Heart right ventricle (tissue), 16 donors: ENCODE measurements around the gene FCHO2. TPM values are rescaled to one million over a fixed set of nuclear protein-coding genes. Genes with fewer than 3 reads are reported as not detected.

ENCODE experiments used
- ATAC-seq, 8 donors: fragments of 200-7000 bp; cut with Tn5 transposase; one replicate each; pipeline ENCODE4 v1.9.1; 2020; ENCODE audit warnings: mild to moderate bottlenecking in 8 of 8, moderate library complexity in 8 of 8, moderate number of reproducible peaks in 1 of 8
- DNase-seq, 2 donors: peaks; one replicate each; pipeline ENCODE4 v3.0.0-alpha.2; 2020
- H3K27ac ChIP-seq, 10 donors: fragments of 200-600 bp; sonication (generic) in 2 of 10; one replicate each; pipeline versions ENCODE4 v1.5.0 to v1.8.0; 2020 to 2022; ENCODE audit warnings: mild to moderate bottlenecking in 3 of 10
- H3K27me3 ChIP-seq, 7 donors: fragments of 200-600 bp; one replicate each; pipeline ENCODE4 v1.8.0; 2021 to 2022; ENCODE audit warnings: mild to moderate bottlenecking in 2 of 7
- H3K36me3 ChIP-seq, 9 donors: fragments of 200-600 bp; sonication (generic) in 1 of 9; one replicate each; pipeline versions ENCODE4 v1.5.0 to v1.8.0; 2020 to 2022; ENCODE audit warnings: mild to moderate bottlenecking in 2 of 9
- H3K4me1 ChIP-seq, 9 donors: fragments of 200-600 bp; sonication (generic) in 1 of 9; one replicate each; pipeline versions ENCODE4 v1.5.0 to v1.8.0; 2020 to 2022; ENCODE audit warnings: mild to moderate bottlenecking in 4 of 9
- H3K4me3 ChIP-seq, 10 donors: fragments of 200-600 bp; sonication (generic) in 2 of 10; one replicate each; pipeline versions ENCODE4 v1.5.0 to v1.8.0; 2020 to 2022; ENCODE audit warnings: mild to moderate bottlenecking in 7 of 10, moderate library complexity in 2 of 10
- H3K9me3 ChIP-seq, 11 donors: fragments of 200-600 bp in 10 of 11; sonication (generic) in 2 of 11; one replicate each; pipeline versions ENCODE4 v1.5.0 to v1.8.0; 2013 to 2022; ENCODE audit warnings: mild to moderate bottlenecking in 2 of 11, control low read depth in 1 of 11, moderate library complexity in 1 of 11
- WGBS, 2 donors: extraction: QIAGEN DNeasy Blood & Tissue Kit; methylation state at CpG; one replicate each; pipeline ENCODE4 v1.1.7; 2013; ENCODE audit warnings: inconsistent platforms in 1 of 2; 5-methylcytosine and 5-hydroxymethylcytosine counted together
- intact Hi-C, 10 donors: fragments of 100-400 bp; cut with DNase I; formaldehyde crosslinking; loops; one replicate each; pipeline versions ENCODE4 v1.11.1 to v1.14.2; 2022
- polyA plus RNA-seq, 2 donors: library from polyadenylated mRNA; stranded (reverse); fragments of 200-250 nt; gene quantifications; one replicate each; pipeline ENCODE4 v1.2.3, GENCODE V29; 2013
- total RNA-seq, 10 donors: library from RNA; stranded (reverse); fragmentation: NEBNext Ultra II Directional in 3 of 10; extraction: Animal tissue kit (Norgen Biotek cat#: 25700) in 3 of 10; gene quantifications; one replicate each; pipeline versions ENCODE4 v1.2.1 to v1.2.4, GENCODE V29; 2021 to 2023
- TF ChIP-seq, protein P1 (sequence below), 9 donors: fragments of 200-600 bp; sonication (generic) in 2 of 9; IDR thresholded peaks; one replicate each; pipeline versions ENCODE4 v1.5.0 to v1.8.0; 2021 to 2022; ENCODE audit warnings: antibody characterized with exemption in 9 of 9, mild to moderate bottlenecking in 5 of 9, moderate library complexity in 1 of 9
- donor health status: Arrhythmogenic right ventricular cardiomyopathy.
- donor health status: ischemic (EF 13 %, LVEDD 7.1; RV severe dilation, severe dysfunction).
- donor health status: healthy with polysubstance abuse.
- donor health status: DM: no; HTN: yes; CAD: no.
- donor health status: DM: no; HTN: no; CAD: no.
- donor health status: ischemic (EF 25% LVEDD 6.9; RV normal size, moderate dysfunction).
- donor health status: ischemic (EF 25% LVEDD 5.7; RV mildly dilated, moderate dysfunction).
- donor health status: healthy.
- donor health status: DM: yes; HTN: yes; CAD: no.
- donor health status: Ischemic cardiomyopathy.
- donor health status: ischemic (EF 35%, LVEDD 5.7; RV mildly dilated, moderate dysfunction).
- donor health status: nonischemic (EF 11% LVEDD 7.7; RV severe dilation, severe dysfunction).
- donor health status: DM: yes; HTN: yes; CAD: no.
- donor health status: PGD.
- donor health status: ischemic (EF 29% LVEDD 5.4; RV normal size, mild dysfunction).
- donor health status: nonischemic (EF 23%, LVEDD 6.1; RV moderate dilation, normal function).

FCHO2 gene
- total and polyA plus RNA-seq, 12 donors = 4.1 to 26.6 (median 20.2) TPM

DNA sequence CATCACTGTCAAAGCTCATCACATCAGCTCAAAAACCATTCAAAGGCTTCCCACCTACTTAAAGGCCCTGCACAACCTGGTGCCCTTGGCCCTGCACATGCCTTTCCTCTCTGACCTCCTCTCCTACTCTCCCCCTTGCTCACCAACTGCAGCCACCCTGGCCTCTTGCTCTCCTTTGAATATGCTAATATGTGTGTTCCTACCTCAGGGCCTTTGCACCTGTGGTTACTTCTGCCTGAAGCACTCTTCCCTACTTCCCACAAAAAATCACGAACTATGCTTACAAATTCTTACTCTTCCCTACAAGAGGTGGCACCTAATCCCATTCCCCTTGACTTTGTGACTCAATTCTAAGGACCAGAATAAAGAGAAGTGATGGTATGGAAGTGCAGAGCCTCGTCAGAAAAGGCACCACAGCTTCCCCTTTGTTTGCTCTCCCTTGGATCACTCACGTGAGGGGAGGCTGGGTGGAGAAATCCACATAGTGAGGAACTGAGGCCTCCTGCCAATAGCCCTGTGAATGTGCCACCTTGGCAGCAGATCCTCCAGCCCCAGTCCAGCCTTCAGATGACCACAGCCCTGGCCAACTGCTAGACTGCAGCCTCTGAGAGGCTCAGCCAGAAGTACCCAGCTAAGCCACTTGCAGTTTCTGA lies 161.4 kb downstream of the FCHO2 start:
- ATAC-seq (no peak), DNase-seq (no peak)
- no peaks in the 10 kb centered on the region for H3K36me3 ChIP-seq
- H3K4me1 ChIP-seq = peaks cover 0 to 15% (median 6%) of the 10 kb centered on the region in 9 donors
- 80 to 81% methylated on average over 3 of the region's 3 CpGs for WGBS, 2 donors
- peaks cover 0 to 10% (median 0%) of the 10 kb centered on the region in 11 donors for H3K9me3 ChIP-seq
- no peak overlapping the region for H3K4me3 ChIP-seq
- TF ChIP-seq, protein P1, sequence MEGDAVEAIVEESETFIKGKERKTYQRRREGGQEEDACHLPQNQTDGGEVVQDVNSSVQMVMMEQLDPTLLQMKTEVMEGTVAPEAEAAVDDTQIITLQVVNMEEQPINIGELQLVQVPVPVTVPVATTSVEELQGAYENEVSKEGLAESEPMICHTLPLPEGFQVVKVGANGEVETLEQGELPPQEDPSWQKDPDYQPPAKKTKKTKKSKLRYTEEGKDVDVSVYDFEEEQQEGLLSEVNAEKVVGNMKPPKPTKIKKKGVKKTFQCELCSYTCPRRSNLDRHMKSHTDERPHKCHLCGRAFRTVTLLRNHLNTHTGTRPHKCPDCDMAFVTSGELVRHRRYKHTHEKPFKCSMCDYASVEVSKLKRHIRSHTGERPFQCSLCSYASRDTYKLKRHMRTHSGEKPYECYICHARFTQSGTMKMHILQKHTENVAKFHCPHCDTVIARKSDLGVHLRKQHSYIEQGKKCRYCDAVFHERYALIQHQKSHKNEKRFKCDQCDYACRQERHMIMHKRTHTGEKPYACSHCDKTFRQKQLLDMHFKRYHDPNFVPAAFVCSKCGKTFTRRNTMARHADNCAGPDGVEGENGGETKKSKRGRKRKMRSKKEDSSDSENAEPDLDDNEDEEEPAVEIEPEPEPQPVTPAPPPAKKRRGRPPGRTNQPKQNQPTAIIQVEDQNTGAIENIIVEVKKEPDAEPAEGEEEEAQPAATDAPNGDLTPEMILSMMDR (IDR thresholded peaks at IDR 0.05) = no peak
- no peak overlapping the region for H3K27ac ChIP-seq
- H3K27me3 ChIP-seq = peaks cover 0 to 53% (median 37%) of the 10 kb centered on the region in 7 donors
- intact Hi-C loops = no loop called here

DNA sequence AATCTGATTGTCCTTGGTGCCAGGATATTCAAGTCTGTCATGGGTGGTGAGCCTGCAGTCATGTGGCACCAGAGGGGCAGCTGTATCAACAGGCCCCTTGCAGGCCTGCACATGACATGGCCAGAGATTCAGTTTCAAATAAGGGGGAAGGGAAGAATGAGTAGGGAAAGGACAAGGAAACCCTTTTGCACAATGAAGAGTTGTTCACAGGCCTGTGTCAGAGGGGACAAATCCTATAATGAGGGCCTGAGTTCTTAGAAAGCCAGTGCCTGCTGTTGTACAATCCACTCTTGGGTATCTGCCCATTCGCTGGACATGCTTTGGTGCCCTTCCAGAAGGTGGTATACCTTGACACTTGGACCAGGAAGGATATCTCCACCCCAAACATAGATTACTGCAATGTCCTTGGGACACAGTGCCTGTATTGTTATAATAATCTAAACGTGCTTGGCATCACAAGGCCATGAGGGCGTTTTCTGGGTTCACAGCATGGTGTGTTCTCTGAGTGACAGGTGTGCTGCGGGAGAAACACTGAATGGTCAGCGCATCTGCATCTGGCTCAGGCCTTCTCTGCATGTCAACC lies 162.6 kb downstream of the FCHO2 start:
- WGBS, 2 donors = 89 to 92% methylated on average over 5 of the region's 5 CpGs

DNA sequence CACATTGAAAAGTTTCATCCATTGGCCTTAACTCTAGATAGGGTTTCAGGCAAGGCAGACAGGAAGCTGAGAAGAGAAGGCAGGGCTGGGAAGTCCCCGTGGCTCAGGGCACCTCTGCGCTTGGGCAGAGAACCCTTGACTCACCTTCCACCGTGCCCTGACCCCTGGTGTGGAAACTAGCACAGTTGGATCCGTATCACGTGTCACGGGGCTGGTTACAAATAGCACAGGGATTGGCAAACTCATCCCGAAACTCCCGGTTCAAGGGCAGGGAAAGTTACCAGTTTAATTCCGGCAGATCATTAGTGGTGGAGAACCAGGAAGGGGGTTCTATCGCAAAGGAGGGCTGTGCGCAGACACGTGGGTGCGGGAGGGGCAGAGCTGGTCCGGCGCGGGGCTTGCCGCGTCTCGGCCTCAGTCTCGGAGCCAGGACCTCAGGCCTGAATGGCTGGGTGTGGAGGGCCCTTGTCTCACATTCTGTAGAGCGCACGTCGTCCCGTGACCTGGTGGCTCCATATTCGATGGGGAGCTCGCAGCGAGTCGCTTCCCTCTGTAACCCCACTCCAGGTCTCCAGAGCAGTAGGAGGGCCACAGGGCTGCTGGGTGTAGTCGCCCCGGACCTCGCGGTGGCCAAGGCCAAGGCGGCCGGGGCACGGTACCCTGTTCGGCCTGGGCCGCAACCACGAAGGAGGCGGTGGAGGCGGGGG lies 163.8 kb downstream of the FCHO2 start:
- no peak for DNase-seq
- H3K27ac ChIP-seq = no peak overlapping the region
- H3K36me3 ChIP-seq = no peaks in the 10 kb centered on the region
- peaks cover 0 to 10% (median 0%) of the 10 kb centered on the region in 11 donors for H3K9me3 ChIP-seq
- peaks cover 0 to 25% (median 11%) of the 10 kb centered on the region in 9 donors for H3K4me1 ChIP-seq
- peaks cover 0 to 72% (median 46%) of the 10 kb centered on the region in 7 donors for H3K27me3 ChIP-seq
- TF ChIP-seq, protein P1 (IDR thresholded peaks at IDR 0.05) = no peak
- H3K4me3 ChIP-seq = peak overlapping the region in 9 of 10 donors; percentile 36 to 57 (median 51)
- WGBS, 2 donors = 24 to 31% methylated on average over 40 of the region's 40 CpGs
- intact Hi-C loops = no loop called here
- peak in 2 of 8 donors; percentile 30 to 49 for ATAC-seq

More for the DNA sequence above, 162.6 kb downstream of the FCHO2 start:
- no peak overlapping the region for H3K4me3 ChIP-seq
- H3K36me3 ChIP-seq = no peaks in the 10 kb centered on the region
- peaks cover 0 to 25% (median 11%) of the 10 kb centered on the region in 9 donors for H3K4me1 ChIP-seq
- intact Hi-C loops = no loop called here
- ATAC-seq (no peak), DNase-seq (no peak)
- TF ChIP-seq, protein P1 (IDR thresholded peaks at IDR 0.05) = no peak
- H3K27me3 ChIP-seq = peaks cover 0 to 62% (median 45%) of the 10 kb centered on the region in 7 donors
- H3K9me3 ChIP-seq = peaks cover 0 to 10% (median 0%) of the 10 kb centered on the region in 11 donors
- no peak overlapping the region for H3K27ac ChIP-seq
